GM23248 (cell line): ENCODE results near the gene CDH4.

ENCODE experiments used
- EZH2 ChIP-seq: fragments of 200-600 bp; sonication (generic); IDR thresholded peaks from 2 replicates; pipeline ENCODE4 v1.6.1; 2018; ENCODE audit warnings: antibody characterized with exemption, mild to moderate bottlenecking; ENCODE audit not compliant: insufficient read depth, poor library complexity, severe bottlenecking
- EZH2phosphoT487 ChIP-seq: fragments of 200-600 bp; sonication (generic); IDR thresholded peaks from 2 replicates; pipeline ENCODE4 v1.6.1; 2018; ENCODE audit warnings: antibody characterized with exemption, moderate library complexity, mild to moderate bottlenecking, low read depth; ENCODE audit not compliant: insufficient read depth

DNA sequence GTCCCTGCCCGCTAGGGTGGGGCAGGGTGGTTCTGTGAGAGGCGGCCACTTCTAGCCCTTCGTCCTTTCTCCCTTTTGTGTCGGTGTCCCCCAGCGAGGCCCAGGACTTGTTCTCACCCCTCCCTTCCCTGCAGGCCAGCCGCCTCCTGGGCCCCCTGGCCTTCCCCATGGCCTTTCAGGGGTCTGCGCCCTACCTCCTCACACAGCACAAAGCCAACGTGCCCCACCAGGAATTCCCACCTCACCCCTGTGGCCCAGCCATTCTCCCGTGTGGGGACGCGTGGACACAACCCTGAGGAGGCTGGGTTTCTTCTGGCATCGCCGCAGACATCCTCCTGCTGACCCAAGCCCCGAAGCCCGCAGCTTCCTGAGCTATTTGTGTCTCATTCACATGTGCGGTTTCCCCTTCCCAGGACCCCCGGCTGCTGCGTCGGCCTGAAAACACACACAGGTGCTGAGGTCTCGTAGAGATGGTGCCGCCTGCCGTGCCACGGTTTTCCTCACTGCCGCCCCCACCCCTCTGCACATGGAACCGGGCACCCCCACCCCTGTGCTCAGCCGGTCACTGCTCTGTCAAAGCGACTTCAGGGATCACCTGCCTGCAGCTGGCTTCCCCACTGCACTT is 375.8 kb downstream of the CDH4 start:
- TF ChIP-seq EZH2phosphoT487, result no peak
- TF ChIP-seq EZH2, result no peak
